Testis (tissue), 2 donors: ENCODE results near the gene TRIAP1.

Experiments used
- CTCF ChIP-seq, 3 experiments: fragments of 450-650 bp in 2 of 3; fragments of 200-600 bp in 1 of 3; sonication (generic) in 1 of 3; IDR thresholded peaks; one replicate each; pipeline ENCODE4 v1.5.1; 2016 to 2019; ENCODE audit warnings: antibody characterized with exemption in 3 of 3, mild to moderate bottlenecking in 2 of 3, moderate library complexity in 1 of 3
- POLR2A ChIP-seq: fragments of 450-650 bp; IDR thresholded peaks from one replicate; pipeline ENCODE4 v1.6.1; 2017; ENCODE audit warnings: antibody characterized with exemption, mild to moderate bottlenecking, moderate library complexity

GRCh38 chr12:120465756-120466155, 19.6 kb upstream of the TRIAP1 start:
- TF ChIP-seq CTCF (IDR thresholded peaks at IDR 0.05) (no peak), POLR2A (no peak)
